ENCODE results near the gene PCARE.

PCARE gene

GRCh38 chr2:29021886-29022285 is 52.4 kb downstream of the PCARE start:
- ChIA-PET POLR2A (no interaction called here), CTCF (no interaction called here)
- DNase-seq (ENCODE audit: extremely low spot score), result no peak
- TF ChIP-seq L3MBTL2 (conservative IDR thresholded peaks at IDR 0.05) (no peak), FOXK2 (IDR thresholded peaks at IDR 0.05) (no peak), BHLHE40 (IDR thresholded peaks at IDR 0.05; ENCODE audit: borderline replicate concordance) (no peak), ELF4 (IDR thresholded peaks at IDR 0.05) (no peak), CTBP1 (IDR thresholded peaks at IDR 0.05; ENCODE audit: borderline replicate concordance) (no peak), FOXA1 (IDR thresholded peaks at IDR 0.05) (no peak)

GRCh38 chr2:29017716-29018435 is 56.4 kb downstream of the PCARE start:
- ChIA-PET POLR2A (no interaction called here), CTCF (interaction anchor here (0.6 kb wide), 1 partner anchor 17 kb away, joined by 3 read pairs; no protein-coding TSS in a partner anchor)
- no peak for DNase-seq (ENCODE audit: extremely low spot score)
- TF ChIP-seq CTBP1 (IDR thresholded peaks at IDR 0.05; ENCODE audit: borderline replicate concordance), result no peak
- TF ChIP-seq NFRKB (IDR thresholded peaks at IDR 0.05), result no peak
- no peak for TF ChIP-seq BHLHE40 (IDR thresholded peaks at IDR 0.05; ENCODE audit: borderline replicate concordance)
- no peak for TF ChIP-seq FOXA1 (IDR thresholded peaks at IDR 0.05)
- no peak for TF ChIP-seq ARNT (IDR thresholded peaks at IDR 0.05)
- TF ChIP-seq HDGF (IDR thresholded peaks at IDR 0.05; ENCODE audit: borderline replicate concordance), result no peak
- TF ChIP-seq LEF1 (IDR thresholded peaks at IDR 0.05; ENCODE audit: borderline replicate concordance), result no peak
- no peak for TF ChIP-seq FOXK2 (IDR thresholded peaks at IDR 0.05)

- ChIA-PET CTCF (interaction anchor here (0.8 kb wide), 1 partner anchor 59 kb away, joined by 3 read pairs; no protein-coding TSS in a partner anchor), POLR2A (no interaction called here)
- no peak for DNase-seq (ENCODE audit: extremely low spot score)
- TF ChIP-seq BHLHE40 (IDR thresholded peaks at IDR 0.05; ENCODE audit: borderline replicate concordance) (no peak), ARNT (IDR thresholded peaks at IDR 0.05) (no peak), FOXM1 (IDR thresholded peaks at IDR 0.05; ENCODE audit: borderline replicate concordance) (no peak), SUZ12 (IDR thresholded peaks at IDR 0.05) (no peak), FOXK2 (IDR thresholded peaks at IDR 0.05) (no peak), ELF4 (IDR thresholded peaks at IDR 0.05) (no peak), HDGF (IDR thresholded peaks at IDR 0.05; ENCODE audit: borderline replicate concordance) (no peak), FOXA1 (IDR thresholded peaks at IDR 0.05) (no peak), CTBP1 (IDR thresholded peaks at IDR 0.05; ENCODE audit: borderline replicate concordance) (no peak)
These were observed 57.8 kb downstream of the PCARE start for GRCh38 chr2:29016504-29016903.

- POLR2A ChIA-PET, result no interaction called here
These were observed 58.4 kb downstream of the PCARE start for GRCh38 chr2:29015701-29016470.

GRCh38 chr2:29014811-29015421 is 59.4 kb downstream of the PCARE start:
- POLR2A ChIA-PET, result no interaction called here
- CTCF ChIA-PET, result no interaction called here
- TF ChIP-seq ELF4 (IDR thresholded peaks at IDR 0.05), result no peak
- no peak for TF ChIP-seq TARDBP (IDR thresholded peaks at IDR 0.05)
- TF ChIP-seq HDGF (IDR thresholded peaks at IDR 0.05; ENCODE audit: borderline replicate concordance), result no peak
- no peak for TF ChIP-seq ARNT (IDR thresholded peaks at IDR 0.05)
- no peak for TF ChIP-seq NFRKB (IDR thresholded peaks at IDR 0.05)
- TF ChIP-seq CTBP1 (IDR thresholded peaks at IDR 0.05; ENCODE audit: borderline replicate concordance), result no peak
- DNase-seq (ENCODE audit: extremely low spot score), result no peak

More at GRCh38 chr2:29015701-29016470, 58.4 kb downstream of the PCARE start:
- no peak for TF ChIP-seq PKNOX1 (IDR thresholded peaks at IDR 0.05)
- TF ChIP-seq ZNF384 (IDR thresholded peaks at IDR 0.05), result no peak
- no peak for TF ChIP-seq FOXK2 (IDR thresholded peaks at IDR 0.05)
- CTCF ChIA-PET, result interaction anchor here (0.8 kb wide), 1 partner anchor 60 kb away, joined by 3 read pairs; no protein-coding TSS in a partner anchor
- no peak for DNase-seq (ENCODE audit: extremely low spot score)

GRCh38 chr2:29014331-29014730 is 60.0 kb downstream of the PCARE start:
- POLR2A ChIA-PET, result no interaction called here

More at GRCh38 chr2:29014331-29014730, 60.0 kb downstream of the PCARE start:
- no peak for DNase-seq (ENCODE audit: extremely low spot score)
- CTCF ChIA-PET, result no interaction called here
- TF ChIP-seq TARDBP (IDR thresholded peaks at IDR 0.05), result no peak
- TF ChIP-seq ZNF384 (IDR thresholded peaks at IDR 0.05), result no peak
- no peak for TF ChIP-seq CTBP1 (IDR thresholded peaks at IDR 0.05; ENCODE audit: borderline replicate concordance)
- no peak for TF ChIP-seq HDGF (IDR thresholded peaks at IDR 0.05; ENCODE audit: borderline replicate concordance)
- no peak for TF ChIP-seq BHLHE40 (IDR thresholded peaks at IDR 0.05; ENCODE audit: borderline replicate concordance)
- TF ChIP-seq FOXA1 (IDR thresholded peaks at IDR 0.05), result no peak
- no peak for TF ChIP-seq ELF4 (IDR thresholded peaks at IDR 0.05)
- no peak for TF ChIP-seq FOXK2 (IDR thresholded peaks at IDR 0.05)
- TF ChIP-seq L3MBTL2 (conservative IDR thresholded peaks at IDR 0.05), result no peak
- TF ChIP-seq LEF1 (IDR thresholded peaks at IDR 0.05; ENCODE audit: borderline replicate concordance), result no peak
- TF ChIP-seq SUZ12 (IDR thresholded peaks at IDR 0.05), result no peak
- no peak for TF ChIP-seq ARNT (IDR thresholded peaks at IDR 0.05)
- TF ChIP-seq SP1 (IDR thresholded peaks at IDR 0.05), result no peak
- TF ChIP-seq NFRKB (IDR thresholded peaks at IDR 0.05), result no peak
- no peak for TF ChIP-seq FOXM1 (IDR thresholded peaks at IDR 0.05; ENCODE audit: borderline replicate concordance)
- no peak for TF ChIP-seq PKNOX1 (IDR thresholded peaks at IDR 0.05)

Measured in HEK293T (cell line).